ENCODE data around the gene SLC7A14. TPM values are rescaled to one million over a fixed set of nuclear protein-coding genes. Genes with fewer than 3 reads are reported as not detected.

SLC7A14 gene
- total RNA-seq, 1 donor from 2014 or later, result 0.07 TPM

DNA sequence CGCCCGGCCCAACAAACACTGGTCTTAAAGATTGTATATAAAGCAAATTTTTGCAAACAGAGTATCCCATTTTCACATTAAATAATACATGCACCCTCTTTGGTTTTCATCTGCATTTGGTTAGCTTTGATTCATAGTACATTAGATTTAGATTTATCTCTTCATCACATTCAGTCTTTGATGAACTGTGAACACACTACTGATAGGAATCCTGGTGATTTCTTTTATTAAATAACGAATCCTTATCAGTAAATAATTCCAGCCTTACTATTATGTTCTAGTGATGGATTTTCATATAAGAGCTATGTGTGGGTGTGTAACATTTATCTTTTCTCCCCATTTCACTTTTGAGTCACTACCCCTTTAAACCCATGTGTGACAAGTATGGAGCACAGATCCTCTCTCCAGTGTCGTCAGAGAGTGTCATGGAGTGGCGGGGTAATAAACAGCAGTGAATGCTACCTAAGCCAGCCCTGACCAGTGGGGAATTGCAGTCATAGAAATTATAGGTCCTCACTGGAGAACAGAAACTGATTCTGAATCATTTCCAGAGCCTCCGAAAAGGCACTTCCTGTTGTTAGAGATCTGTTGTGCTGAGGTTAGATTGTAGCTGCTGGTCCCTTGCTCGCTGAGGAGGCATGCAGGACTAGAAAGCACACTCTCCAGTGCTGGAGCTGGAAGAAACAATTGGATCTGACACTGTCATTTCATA, 22.0 kb downstream of the SLC7A14 start:
- no peak for DNase-seq (ENCODE audit: low read depth, low spot score)
- no peak overlapping the region for H3K27ac Mint-ChIP-seq (ENCODE audit: unreplicated experiment)

DNA sequence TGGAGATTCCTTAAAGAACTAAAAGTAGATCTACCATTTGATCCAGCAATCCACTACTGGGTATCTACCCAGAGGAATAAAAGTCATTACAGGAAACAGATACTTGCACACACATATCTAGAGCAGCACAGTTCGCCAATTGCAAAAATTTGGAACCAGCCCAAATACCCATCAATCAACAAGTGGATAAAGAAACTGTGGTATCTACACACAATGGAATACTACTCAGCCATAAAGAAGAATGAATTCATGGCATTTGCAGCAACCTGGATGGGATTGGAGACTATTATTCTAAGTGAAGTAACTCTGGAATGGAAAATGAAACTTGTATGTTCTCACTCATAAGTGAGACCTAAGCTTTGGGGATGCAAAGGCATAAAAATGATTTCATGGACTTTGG, 23.8 kb downstream of the SLC7A14 start:
- TF ChIP-seq CTCF (conservative IDR thresholded peaks at IDR 0.05), result no peak
- no peaks in the 10 kb centered on the region for H3K27me3 Mint-ChIP-seq (ENCODE audit: low read depth)
- H3K9me3 Mint-ChIP-seq, result no peaks in the 10 kb centered on the region
- DNase-seq (ENCODE audit: low read depth, low spot score), result no peak
- no peaks in the 10 kb centered on the region for H3K36me3 Mint-ChIP-seq (ENCODE audit: low read depth)
- H3K4me3 Mint-ChIP-seq, result no peak overlapping the region
- H3K4me1 Mint-ChIP-seq, result peaks cover 7% of the 10 kb centered on the region
- H3K27ac Mint-ChIP-seq (ENCODE audit: unreplicated experiment), result no peak overlapping the region

More for the DNA sequence above, 22.0 kb downstream of the SLC7A14 start:
- no peaks in the 10 kb centered on the region for H3K27me3 Mint-ChIP-seq (ENCODE audit: low read depth)
- peaks cover 7% of the 10 kb centered on the region for H3K4me1 Mint-ChIP-seq
- H3K4me3 Mint-ChIP-seq, result no peak overlapping the region
- no peak for TF ChIP-seq CTCF (conservative IDR thresholded peaks at IDR 0.05)
- no peaks in the 10 kb centered on the region for H3K9me3 Mint-ChIP-seq
- H3K36me3 Mint-ChIP-seq (ENCODE audit: low read depth), result no peaks in the 10 kb centered on the region

- no peak overlapping the region for H3K27ac Mint-ChIP-seq (ENCODE audit: unreplicated experiment)
- H3K9me3 Mint-ChIP-seq, result no peaks in the 10 kb centered on the region
- no peaks in the 10 kb centered on the region for H3K36me3 Mint-ChIP-seq (ENCODE audit: low read depth)
- H3K4me3 Mint-ChIP-seq, result no peak overlapping the region
- TF ChIP-seq CTCF (conservative IDR thresholded peaks at IDR 0.05), result no peak
- peaks cover 7% of the 10 kb centered on the region for H3K4me1 Mint-ChIP-seq
- no peaks in the 10 kb centered on the region for H3K27me3 Mint-ChIP-seq (ENCODE audit: low read depth)
- DNase-seq (ENCODE audit: low read depth, low spot score), result no peak
Measured at GRCh38 chr3:170560717-170561382, 25.0 kb downstream of the SLC7A14 start.

DNA sequence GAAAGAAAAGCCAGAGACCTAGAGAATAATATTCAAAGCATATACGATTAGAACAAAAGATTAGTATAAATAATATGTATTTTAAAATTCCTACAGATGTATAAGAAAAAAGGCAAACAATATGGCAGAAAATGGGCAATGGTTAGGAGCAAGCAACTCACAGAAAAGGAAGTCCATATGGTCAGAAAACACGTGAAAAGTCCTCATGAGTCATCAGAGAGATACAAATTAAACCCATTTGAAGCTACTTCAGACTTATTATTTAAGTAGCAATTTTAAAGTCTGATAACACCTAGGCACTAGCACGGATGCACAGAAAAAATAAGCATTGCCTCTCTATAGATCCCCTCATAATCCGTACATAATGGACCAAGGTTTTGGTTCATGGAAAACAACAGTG, 25.6 kb downstream of the SLC7A14 start:
- H3K4me1 Mint-ChIP-seq, result peaks cover 7% of the 10 kb centered on the region
- H3K36me3 Mint-ChIP-seq (ENCODE audit: low read depth), result no peaks in the 10 kb centered on the region
- no peak for TF ChIP-seq CTCF (conservative IDR thresholded peaks at IDR 0.05)
- H3K4me3 Mint-ChIP-seq, result no peak overlapping the region
- no peaks in the 10 kb centered on the region for H3K9me3 Mint-ChIP-seq
- no peak for DNase-seq (ENCODE audit: low read depth, low spot score)
- H3K27me3 Mint-ChIP-seq (ENCODE audit: low read depth), result no peaks in the 10 kb centered on the region
- H3K27ac Mint-ChIP-seq (ENCODE audit: unreplicated experiment), result no peak overlapping the region

GRCh38 chr3:170558427-170558826, 27.4 kb downstream of the SLC7A14 start:
- Mint-ChIP-seq H3K9me3 (no peaks in the 10 kb centered on the region), H3K4me1 (no peaks in the 10 kb centered on the region), H3K27ac (ENCODE audit: unreplicated experiment) (no peak overlapping the region), H3K4me3 (no peak overlapping the region), H3K36me3 (ENCODE audit: low read depth) (no peaks in the 10 kb centered on the region), H3K27me3 (ENCODE audit: low read depth) (no peaks in the 10 kb centered on the region)
- no peak for DNase-seq (ENCODE audit: low read depth, low spot score)
- no peak for TF ChIP-seq CTCF (conservative IDR thresholded peaks at IDR 0.05)

All from neural crest cell (in vitro differentiated cells).